ENCODE results near the gene FGR. TPM values are rescaled to one million over a fixed set of nuclear protein-coding genes. Genes with fewer than 3 reads are reported as not detected.
"Not testable (repeated sequence)": the region's sequence is repeated elsewhere in the genome, so short reads cannot be mapped to it uniquely, and the experiment has no call there.

FGR gene
- total RNA-seq, 1 donor from 2014 or later, result 0.21 TPM

DNA sequence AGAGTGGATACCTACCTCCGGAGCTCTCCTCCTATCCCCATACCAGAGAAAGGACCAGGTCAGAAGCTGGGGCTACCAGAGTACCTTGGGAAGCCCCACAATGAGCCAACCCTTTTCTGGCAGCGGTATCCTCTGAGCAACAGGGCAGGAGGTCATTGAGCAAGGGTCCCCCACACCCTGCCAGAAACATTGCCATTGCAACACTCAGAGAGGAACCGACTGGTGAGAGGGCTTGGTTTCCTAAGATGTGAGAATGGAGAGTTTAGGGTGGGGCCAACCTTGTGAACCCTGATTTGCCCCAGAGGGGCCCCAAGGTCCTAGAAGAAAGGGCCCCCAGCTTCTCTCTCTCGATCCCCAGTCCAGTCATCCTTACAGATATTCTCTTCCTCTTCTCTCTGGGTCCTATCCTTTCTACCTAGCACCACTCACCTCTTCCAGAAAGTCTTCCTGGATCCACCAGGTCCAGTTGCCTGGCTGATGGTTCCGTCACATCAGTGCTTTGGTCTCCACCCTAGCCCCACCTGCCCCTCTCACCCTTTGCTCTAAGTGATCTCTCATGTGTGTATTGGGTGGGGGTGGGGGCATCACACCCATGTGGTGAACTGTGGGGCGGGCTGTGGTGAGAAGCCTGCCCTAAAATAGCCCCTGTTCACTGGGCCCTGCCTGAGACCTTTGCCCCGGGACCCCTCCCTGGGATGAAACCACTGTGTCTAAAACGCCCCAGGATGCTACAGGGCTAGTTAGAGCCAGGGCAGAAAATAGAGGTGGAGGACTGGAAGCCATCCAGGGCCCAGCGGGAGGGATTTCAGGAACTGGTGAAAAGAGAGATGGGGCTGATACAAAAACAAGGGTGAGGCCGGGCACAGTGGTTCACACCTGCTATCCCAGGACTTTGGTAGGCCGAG, 8.7 kb downstream of the FGR start:
- Mint-ChIP-seq H3K27ac (peak overlapping the region; percentile 72), H3K4me1 (ENCODE audit: low read depth) (peaks cover 42% of the 10 kb centered on the region), H3K27me3 (ENCODE audit: insufficient read depth) (peaks cover 5% of the 10 kb centered on the region), H3K36me3 (ENCODE audit: low read depth) (no peaks in the 10 kb centered on the region), H3K4me3 (no peak overlapping the region), H3K9me3 (no peaks in the 10 kb centered on the region)
- DNase-seq (ENCODE audit: low spot score), result no peak
- intact Hi-C loops (cut with micrococcal nuclease), result no loop called here

GRCh38 chr1:27624467-27625178, 10.4 kb downstream of the FGR start:
- intact Hi-C loops (cut with micrococcal nuclease), result loop anchor here (1.0 kb wide), 1 partner anchor 9 kb away; no protein-coding TSS in a partner anchor
- peaks cover 5% of the 10 kb centered on the region for H3K27me3 Mint-ChIP-seq (ENCODE audit: insufficient read depth)
- no peak overlapping the region for H3K27ac Mint-ChIP-seq
- no peaks in the 10 kb centered on the region for H3K36me3 Mint-ChIP-seq (ENCODE audit: low read depth)
- no peaks in the 10 kb centered on the region for H3K9me3 Mint-ChIP-seq
- H3K4me1 Mint-ChIP-seq (ENCODE audit: low read depth), result peaks cover 32% of the 10 kb centered on the region
- H3K4me3 Mint-ChIP-seq, result no peak overlapping the region
- no peak for DNase-seq (ENCODE audit: low spot score)

- H3K27me3 Mint-ChIP-seq (ENCODE audit: insufficient read depth), result peaks cover 5% of the 10 kb centered on the region
- DNase-seq (ENCODE audit: low spot score), result no peak
- intact Hi-C loops (cut with micrococcal nuclease), result loop anchor here (1.0 kb wide), 1 partner anchor 10 kb away; no protein-coding TSS in a partner anchor
- no peaks in the 10 kb centered on the region for H3K9me3 Mint-ChIP-seq
- H3K4me1 Mint-ChIP-seq (ENCODE audit: low read depth), result peaks cover 31% of the 10 kb centered on the region
- no peaks in the 10 kb centered on the region for H3K36me3 Mint-ChIP-seq (ENCODE audit: low read depth)
- H3K27ac Mint-ChIP-seq, result no peak overlapping the region
- H3K4me3 Mint-ChIP-seq, result no peak overlapping the region
These were observed 11.4 kb downstream of the FGR start for GRCh38 chr1:27623327-27624212.

DNA sequence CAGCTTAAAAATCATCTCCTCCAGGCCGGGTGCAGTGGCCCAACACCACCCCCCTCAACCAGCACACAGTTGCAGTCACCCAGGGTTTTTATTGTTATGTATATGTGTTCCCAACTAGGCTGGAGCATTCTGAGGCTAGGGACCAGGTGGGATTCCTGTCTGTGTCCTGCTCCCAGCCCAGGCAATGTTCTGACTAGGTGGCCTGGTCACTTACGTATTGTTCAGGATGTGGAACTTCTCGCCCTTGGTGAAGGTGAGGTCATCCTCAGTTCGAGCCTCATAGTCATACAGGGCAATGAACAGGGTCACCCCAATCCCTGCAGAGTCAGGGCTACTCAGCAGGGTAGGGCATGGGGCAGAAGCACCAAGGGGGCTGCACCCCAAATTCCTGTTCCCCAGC, 12.2 kb downstream of the FGR start:
- DNase-seq (ENCODE audit: low spot score), result no peak
- no peaks in the 10 kb centered on the region for H3K9me3 Mint-ChIP-seq
- no peak overlapping the region for H3K4me3 Mint-ChIP-seq
- no peaks in the 10 kb centered on the region for H3K36me3 Mint-ChIP-seq (ENCODE audit: low read depth)
- intact Hi-C loops (cut with micrococcal nuclease), result no loop called here
- H3K27ac Mint-ChIP-seq, result no peak overlapping the region
- H3K4me1 Mint-ChIP-seq (ENCODE audit: low read depth), result peaks cover 35% of the 10 kb centered on the region
- H3K27me3 Mint-ChIP-seq (ENCODE audit: insufficient read depth), result peaks cover 5% of the 10 kb centered on the region

- intact Hi-C loops (cut with micrococcal nuclease), result no loop called here
- Mint-ChIP-seq H3K27ac (no peak overlapping the region), H3K4me1 (ENCODE audit: low read depth) (peaks cover 48% of the 10 kb centered on the region), H3K4me3 (no peak overlapping the region), H3K36me3 (ENCODE audit: low read depth) (peaks cover 2% of the 10 kb centered on the region), H3K9me3 (no peaks in the 10 kb centered on the region), H3K27me3 (ENCODE audit: insufficient read depth) (peaks cover 5% of the 10 kb centered on the region)
- DNase-seq (ENCODE audit: low spot score), result no peak
These were observed 13.7 kb downstream of the FGR start for GRCh38 chr1:27621051-27621920.

DNA sequence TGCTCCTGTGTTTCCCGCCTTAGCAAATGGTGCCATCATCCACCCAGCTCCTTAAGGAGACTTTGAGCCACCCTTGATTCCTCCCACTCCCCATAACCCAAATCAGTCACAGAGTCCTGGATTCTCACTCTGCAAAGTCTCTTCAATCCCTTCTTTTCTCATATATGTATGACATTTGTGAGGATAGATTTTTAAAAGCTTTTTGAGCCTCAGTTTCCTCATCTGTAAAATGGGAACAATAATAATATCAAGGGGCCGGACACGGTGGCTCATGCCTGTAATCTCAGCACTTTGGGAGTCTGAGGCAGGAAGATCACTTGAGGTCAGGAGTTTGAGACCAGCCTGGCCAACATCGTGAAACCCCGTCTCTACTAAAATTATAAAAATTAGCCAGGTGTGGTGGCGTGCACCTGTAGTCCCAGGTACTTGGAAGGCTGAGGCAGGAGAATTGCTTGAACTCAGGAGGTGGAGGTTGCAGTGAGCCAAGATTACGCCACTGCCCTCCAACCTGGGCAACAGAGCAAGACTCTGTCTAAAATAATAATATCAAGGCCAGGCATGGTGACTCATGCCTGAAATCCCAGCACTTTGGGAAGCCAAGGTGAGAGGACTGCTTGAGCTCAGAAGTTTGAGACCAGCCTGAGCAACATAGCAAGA, 15.1 kb downstream of the FGR start:
- H3K36me3 Mint-ChIP-seq (ENCODE audit: low read depth); DNase-seq (ENCODE audit: low spot score); H3K4me3 Mint-ChIP-seq; H3K27me3 Mint-ChIP-seq (ENCODE audit: insufficient read depth); H3K9me3 Mint-ChIP-seq; intact Hi-C loops (cut with micrococcal nuclease): not testable (repeated sequence)
- H3K27ac Mint-ChIP-seq, result peak overlapping the region; percentile 74
- H3K4me1 Mint-ChIP-seq (ENCODE audit: low read depth), result peaks cover 49% of the 10 kb centered on the region

DNA sequence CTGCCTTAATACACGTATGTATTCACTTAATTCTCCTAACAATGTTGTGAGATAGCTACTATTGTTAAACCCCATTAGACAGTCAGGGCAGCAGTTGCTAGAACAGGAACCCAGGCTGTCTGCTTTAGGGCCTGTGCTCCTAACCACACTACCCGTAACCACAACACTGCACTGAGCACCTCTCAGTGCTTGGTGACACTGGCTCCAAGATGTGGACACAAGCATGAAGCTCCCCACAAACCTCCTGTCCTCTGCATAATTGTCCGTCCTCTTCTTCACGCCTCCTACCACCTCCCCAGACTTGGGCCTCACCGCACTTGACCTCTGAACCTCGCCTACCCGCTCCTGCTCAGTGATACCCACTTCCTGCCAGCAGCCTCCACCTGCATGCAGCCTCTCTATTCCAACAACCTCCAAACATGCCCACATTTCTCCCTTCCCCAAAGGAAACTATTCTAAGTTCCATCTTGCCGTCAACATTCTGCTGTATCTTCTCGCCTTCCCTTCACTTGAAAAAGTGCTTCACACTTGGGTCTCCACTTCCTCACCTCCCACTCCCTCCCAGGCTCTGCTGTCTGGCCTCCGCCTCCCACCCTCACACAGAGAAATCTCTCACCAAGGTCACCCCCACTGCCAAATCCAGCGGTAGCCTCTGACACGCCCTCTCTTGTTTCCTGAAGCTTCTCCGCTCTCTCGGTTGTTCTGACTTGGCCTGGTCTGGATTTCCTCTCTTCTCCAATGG, 16.5 kb downstream of the FGR start:
- Mint-ChIP-seq H3K36me3 (ENCODE audit: low read depth) (peaks cover 2% of the 10 kb centered on the region), H3K27ac (peak overlapping the region; percentile 87), H3K4me3 (peak overlapping the region; percentile 65), H3K27me3 (ENCODE audit: insufficient read depth) (peaks cover 5% of the 10 kb centered on the region), H3K4me1 (ENCODE audit: low read depth) (peaks cover 58% of the 10 kb centered on the region), H3K9me3 (no peaks in the 10 kb centered on the region)
- intact Hi-C loops (cut with micrococcal nuclease), result loop anchor here (1.0 kb wide), 1 partner anchor 14 kb away; no protein-coding TSS in a partner anchor
- DNase-seq (ENCODE audit: low spot score), result peak; percentile 44

GRCh38 chr1:27617420-27617819, 17.6 kb downstream of the FGR start:
- no peaks in the 10 kb centered on the region for H3K9me3 Mint-ChIP-seq
- peaks cover 1% of the 10 kb centered on the region for H3K27me3 Mint-ChIP-seq (ENCODE audit: insufficient read depth)
- peaks cover 2% of the 10 kb centered on the region for H3K36me3 Mint-ChIP-seq (ENCODE audit: low read depth)
- H3K4me1 Mint-ChIP-seq (ENCODE audit: low read depth), result peaks cover 51% of the 10 kb centered on the region
- peak overlapping the region; percentile 87 for H3K27ac Mint-ChIP-seq
- DNase-seq (ENCODE audit: low spot score), result no peak
- intact Hi-C loops (cut with micrococcal nuclease), result no loop called here
- H3K4me3 Mint-ChIP-seq, result no peak overlapping the region

DNA sequence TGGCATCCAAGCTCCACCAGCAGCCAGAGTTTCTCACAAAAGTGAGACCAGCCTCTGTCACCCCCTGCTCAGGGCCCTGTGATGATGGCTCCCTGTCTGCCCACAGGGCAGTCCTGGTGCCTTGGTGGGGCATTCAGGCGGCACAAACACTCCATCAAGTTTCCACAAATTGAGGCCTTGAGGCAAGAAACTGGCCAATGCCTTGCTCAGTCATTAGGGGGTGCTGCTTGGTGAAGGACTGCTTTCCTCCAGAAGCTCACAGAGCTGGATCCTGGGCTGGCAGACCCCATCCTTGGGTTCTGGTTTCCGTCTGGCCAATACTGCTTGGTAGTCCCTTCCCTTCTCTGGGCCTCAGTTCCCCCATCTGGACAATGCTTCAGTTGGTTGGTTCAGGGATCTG, 18.5 kb downstream of the FGR start:
- Mint-ChIP-seq H3K4me1 (ENCODE audit: low read depth) (peaks cover 51% of the 10 kb centered on the region), H3K9me3 (no peaks in the 10 kb centered on the region), H3K27ac (peak overlapping the region; percentile 52), H3K36me3 (ENCODE audit: low read depth) (peaks cover 2% of the 10 kb centered on the region), H3K27me3 (ENCODE audit: insufficient read depth) (no peaks in the 10 kb centered on the region), H3K4me3 (no peak overlapping the region)
- intact Hi-C loops (cut with micrococcal nuclease), result no loop called here
- no peak for DNase-seq (ENCODE audit: low spot score)

DNA sequence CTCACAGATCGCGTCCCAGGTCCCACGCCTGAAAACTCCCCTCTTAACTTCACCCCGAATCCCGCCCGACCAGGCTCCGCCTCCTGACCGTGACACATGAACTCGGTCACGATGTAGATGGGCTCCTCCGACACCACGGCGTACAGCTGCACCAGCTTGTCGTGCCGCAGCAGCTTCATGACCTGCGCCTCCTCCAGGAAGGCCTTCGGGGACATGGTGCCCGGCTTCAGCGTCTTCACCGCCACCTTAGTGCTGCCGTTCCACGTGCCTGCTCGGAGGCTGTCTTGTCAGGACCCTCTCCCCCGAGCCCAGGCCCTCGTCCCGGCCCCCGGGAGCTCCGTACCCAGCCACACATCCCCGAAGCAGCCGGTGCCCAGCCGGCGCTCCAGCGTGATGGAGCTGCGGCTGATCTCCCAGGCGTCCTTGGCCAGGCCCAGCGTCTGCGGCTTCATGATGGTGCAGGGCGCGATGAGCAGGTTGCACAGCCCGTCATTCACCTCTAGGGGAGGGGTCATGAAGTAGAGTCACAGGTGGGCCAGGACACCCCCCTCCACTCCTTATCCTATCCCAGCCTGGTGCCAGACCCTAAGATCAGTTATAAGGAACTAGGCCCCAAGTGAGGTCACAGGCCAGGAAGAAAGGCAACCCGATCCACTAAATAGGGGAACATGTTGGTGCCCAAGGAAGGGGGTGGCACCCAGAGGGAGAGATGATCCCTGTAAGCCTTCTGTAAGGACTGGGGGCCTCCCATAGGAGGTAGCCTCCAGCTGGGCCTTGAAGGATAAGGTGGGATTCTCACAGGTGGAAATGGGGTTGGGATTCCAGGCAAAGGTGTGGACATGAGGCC, 19.4 kb downstream of the FGR start:
- no peak for DNase-seq (ENCODE audit: low spot score)
- no peak overlapping the region for H3K27ac Mint-ChIP-seq
- peaks cover 51% of the 10 kb centered on the region for H3K4me1 Mint-ChIP-seq (ENCODE audit: low read depth)
- H3K36me3 Mint-ChIP-seq (ENCODE audit: low read depth), result peaks cover 2% of the 10 kb centered on the region
- no peaks in the 10 kb centered on the region for H3K9me3 Mint-ChIP-seq
- no peak overlapping the region for H3K4me3 Mint-ChIP-seq
- intact Hi-C loops (cut with micrococcal nuclease), result no loop called here
- no peaks in the 10 kb centered on the region for H3K27me3 Mint-ChIP-seq (ENCODE audit: insufficient read depth)

All from activated T-helper 1 cell treated with anti-CD3 and anti-CD28 coated beads, Interleukin-12 subunit alpha, Interleukin-12 subunit beta, Interleukin-2, Interleukin-4 antibody, amounts not matched to agents 30 ng/mL and 10 ng/mL and 1 ng/mL, durations not matched to agents 14 hours and 24 hours and 36 hours (primary cell).